ENCODE measurements around the gene PCDHA13.

PCDHA13 gene

GRCh38 chr5:140926443-140927227 is 44.7 kb downstream of the PCDHA13 start:
- no peaks in the 10 kb centered on the region for H4K20me1 ChIP-seq
- no peak overlapping the region for H3K9ac ChIP-seq
- no peak overlapping the region for H3K27ac ChIP-seq
- H3K27me3 ChIP-seq, result no peaks in the 10 kb centered on the region
- H3K4me2 ChIP-seq, result no peak overlapping the region
- no peaks in the 10 kb centered on the region for H3K36me3 ChIP-seq
- 0 out of 2 replicates have a peak overlapping the region, but pooled peaks have one; percentile 25 for H3K4me3 ChIP-seq
- H3K4me1 ChIP-seq, result no peaks in the 10 kb centered on the region
- H3K9me3 ChIP-seq, result peaks cover 25% of the 10 kb centered on the region
- no peak for TF ChIP-seq Cebpa-rat (IDR thresholded peaks at IDR 0.05)

GRCh38 chr5:140927228-140927573 is 45.3 kb downstream of the PCDHA13 start:
- Histone ChIP-seq H3K27ac (no peak overlapping the region), H3K4me1 (no peaks in the 10 kb centered on the region), H3K4me2 (no peak overlapping the region), H3K27me3 (no peaks in the 10 kb centered on the region), H3K9ac (no peak overlapping the region), H3K4me3 (no peak overlapping the region), H4K20me1 (no peaks in the 10 kb centered on the region), H3K9me3 (peaks cover 25% of the 10 kb centered on the region), H3K36me3 (no peaks in the 10 kb centered on the region)
- TF ChIP-seq Cebpa-rat (IDR thresholded peaks at IDR 0.05), result no peak

All from BLaER1 (cell line).